Ovary (tissue), 3 donors: ENCODE measurements around the gene DNAJA3.

Source experiments
- EP300 ChIP-seq: sonication (generic); formaldehyde crosslinking; IDR thresholded peaks from one replicate; pipeline ENCODE4 v1.6.1; 2017; ENCODE audit warnings: antibody characterized with exemption
- POLR2A ChIP-seq: fragments of 450-650 bp; IDR thresholded peaks from one replicate; pipeline ENCODE4 v1.6.1; 2017; ENCODE audit warnings: antibody characterized with exemption, mild to moderate bottlenecking, moderate library complexity
- TF ChIP-seq, protein P1 (sequence below), 3 donors: fragments of 450-650 bp in 2 of 3; fragments of 200-600 bp in 1 of 3; IDR thresholded peaks; one replicate each; pipeline versions ENCODE4 v1.5.1 to v1.8.0; 2016 to 2022; ENCODE audit warnings: antibody characterized with exemption in 3 of 3, mild to moderate bottlenecking in 1 of 3
- donor health status: DM: no; HTN: no; CAD: no.

DNA sequence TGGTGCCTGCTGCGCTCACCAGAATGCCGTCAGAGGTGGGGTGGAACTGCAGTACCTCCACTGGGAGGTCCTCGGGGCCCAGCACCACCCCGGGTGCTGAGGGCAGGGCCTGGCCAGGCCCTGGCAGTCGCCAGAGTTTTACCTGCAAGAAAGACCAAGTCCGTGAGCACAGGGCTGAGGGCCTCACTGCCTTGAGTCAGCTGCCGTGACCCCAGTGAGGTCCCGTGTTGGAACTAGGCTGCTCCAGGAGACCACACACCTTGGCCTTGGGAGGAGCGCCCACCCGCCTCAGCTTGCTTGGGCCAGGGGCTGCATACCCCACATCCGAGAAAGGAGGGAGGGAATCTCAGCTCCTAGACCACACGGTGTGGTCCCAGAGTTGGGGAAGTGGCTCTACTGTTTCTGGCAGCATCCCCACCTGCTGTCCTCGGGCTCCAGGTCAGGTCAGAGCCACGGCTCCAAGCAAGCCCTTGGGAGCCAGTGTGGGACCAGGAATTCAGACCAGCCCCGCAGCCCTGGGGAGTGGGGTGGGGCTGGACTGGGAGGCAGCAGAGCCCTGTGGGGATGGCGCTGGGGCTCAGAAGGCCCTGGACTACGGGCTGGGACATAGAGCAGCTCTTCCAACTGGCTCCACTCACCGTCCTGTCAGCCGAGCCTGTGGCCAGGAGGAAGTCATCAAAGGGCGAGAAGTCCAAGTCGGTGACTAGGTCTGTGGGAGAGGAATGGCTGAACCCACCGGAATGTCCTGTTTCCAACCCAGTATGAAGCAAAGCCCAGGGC is 17.9 kb upstream of the DNAJA3 start:
- TF ChIP-seq, protein P1, sequence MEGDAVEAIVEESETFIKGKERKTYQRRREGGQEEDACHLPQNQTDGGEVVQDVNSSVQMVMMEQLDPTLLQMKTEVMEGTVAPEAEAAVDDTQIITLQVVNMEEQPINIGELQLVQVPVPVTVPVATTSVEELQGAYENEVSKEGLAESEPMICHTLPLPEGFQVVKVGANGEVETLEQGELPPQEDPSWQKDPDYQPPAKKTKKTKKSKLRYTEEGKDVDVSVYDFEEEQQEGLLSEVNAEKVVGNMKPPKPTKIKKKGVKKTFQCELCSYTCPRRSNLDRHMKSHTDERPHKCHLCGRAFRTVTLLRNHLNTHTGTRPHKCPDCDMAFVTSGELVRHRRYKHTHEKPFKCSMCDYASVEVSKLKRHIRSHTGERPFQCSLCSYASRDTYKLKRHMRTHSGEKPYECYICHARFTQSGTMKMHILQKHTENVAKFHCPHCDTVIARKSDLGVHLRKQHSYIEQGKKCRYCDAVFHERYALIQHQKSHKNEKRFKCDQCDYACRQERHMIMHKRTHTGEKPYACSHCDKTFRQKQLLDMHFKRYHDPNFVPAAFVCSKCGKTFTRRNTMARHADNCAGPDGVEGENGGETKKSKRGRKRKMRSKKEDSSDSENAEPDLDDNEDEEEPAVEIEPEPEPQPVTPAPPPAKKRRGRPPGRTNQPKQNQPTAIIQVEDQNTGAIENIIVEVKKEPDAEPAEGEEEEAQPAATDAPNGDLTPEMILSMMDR (IDR thresholded peaks at IDR 0.05): no peak
- TF ChIP-seq POLR2A (no peak), EP300 (no peak)
